ENCODE data around the gene CMKLR1. TPM values are rescaled to one million over a fixed set of nuclear protein-coding genes. Genes with fewer than 3 reads are reported as not detected.

Gene CMKLR1
- total and polyA plus RNA-seq, 2 donors (not counting 1 experiment from before 2014, with no cell fraction given) = 0.82 TPM; not detected in 1

- Histone ChIP-seq H3K36me3 (ENCODE audit: control insufficient read depth, insufficient read depth, low read length) (no peaks in the 10 kb centered on the region), H3K4me3 (replicated peaks in 1 of 4; ENCODE audit: control extremely low read depth in 1 of 4, insufficient read depth in 1 of 4, low read depth in 3 of 4, low read length in 4 of 4) (no peak overlapping the region), H3K79me2 (ENCODE audit: control insufficient read depth, insufficient read depth, low read length) (no peaks in the 10 kb centered on the region), H3K4me1 (ENCODE audit: control insufficient read depth, extremely low read depth, insufficient read depth, low read length) (no peaks in the 10 kb centered on the region), H3K9me3 (ENCODE audit: control insufficient read depth, insufficient read depth, low read depth, low read length) (no peaks in the 10 kb centered on the region), H3K4me2 (ENCODE audit: extremely low read depth, insufficient read depth, low read length) (no peak overlapping the region), H4K20me1 (ENCODE audit: control insufficient read depth, extremely low read depth, insufficient read depth, low read length) (no peaks in the 10 kb centered on the region), H3K9ac (ENCODE audit: insufficient read depth, low read length) (no peak overlapping the region), H3K27me3 (ENCODE audit: control insufficient read depth, insufficient read depth, low read length) (peaks cover 5% of the 10 kb centered on the region), H2AFZ (ENCODE audit: low read length) (no peak overlapping the region), H3K27ac (ENCODE audit: insufficient read depth, low read length) (no peak overlapping the region)
- DNase-seq (ENCODE audit: low read depth in 2 of 2) = no peak
- TF ChIP-seq CTCF (conservative IDR thresholded peaks at IDR 0.05 in 1 of 2, IDR thresholded peaks at IDR 0.05 in 1 of 2; ENCODE audit: low read depth in 1 of 2, low read length in 2 of 2) = no peak
Observed at GRCh38 chr12:108341854-108342847, 3.0 kb upstream of the CMKLR1 start.

- Histone ChIP-seq H3K9me3 (ENCODE audit: control insufficient read depth, insufficient read depth, low read depth, low read length) (no peaks in the 10 kb centered on the region), H3K9ac (ENCODE audit: insufficient read depth, low read length) (no peak overlapping the region), H3K4me2 (ENCODE audit: extremely low read depth, insufficient read depth, low read length) (no peak overlapping the region), H3K79me2 (ENCODE audit: control insufficient read depth, insufficient read depth, low read length) (no peaks in the 10 kb centered on the region), H3K27ac (ENCODE audit: insufficient read depth, low read length) (no peak overlapping the region), H3K4me1 (ENCODE audit: control insufficient read depth, extremely low read depth, insufficient read depth, low read length) (no peaks in the 10 kb centered on the region), H3K36me3 (ENCODE audit: control insufficient read depth, insufficient read depth, low read length) (no peaks in the 10 kb centered on the region), H3K27me3 (ENCODE audit: control insufficient read depth, insufficient read depth, low read length) (peaks cover 5% of the 10 kb centered on the region), H3K4me3 (replicated peaks in 1 of 4; ENCODE audit: control extremely low read depth in 1 of 4, insufficient read depth in 1 of 4, low read depth in 3 of 4, low read length in 4 of 4) (no peak overlapping the region), H4K20me1 (ENCODE audit: control insufficient read depth, extremely low read depth, insufficient read depth, low read length) (no peaks in the 10 kb centered on the region), H2AFZ (ENCODE audit: low read length) (no peak overlapping the region)
- no peak for DNase-seq (ENCODE audit: low read depth in 2 of 2)
- TF ChIP-seq CTCF (conservative IDR thresholded peaks at IDR 0.05 in 1 of 2, IDR thresholded peaks at IDR 0.05 in 1 of 2; ENCODE audit: low read depth in 1 of 2, low read length in 2 of 2) (no peak), EZH2 (IDR thresholded peaks at IDR 0.05; ENCODE audit: low read length, missing control alignments) (no peak)
Observed at GRCh38 chr12:108341356-108341755, 2.2 kb upstream of the CMKLR1 start.

- no peaks in the 10 kb centered on the region for H3K79me2 ChIP-seq (ENCODE audit: control insufficient read depth, insufficient read depth, low read length)
- H3K36me3 ChIP-seq (ENCODE audit: control insufficient read depth, insufficient read depth, low read length) = no peaks in the 10 kb centered on the region
- H3K27ac ChIP-seq (ENCODE audit: insufficient read depth, low read length) = no peak overlapping the region
- no peaks in the 10 kb centered on the region for H3K9me3 ChIP-seq (ENCODE audit: control insufficient read depth, insufficient read depth, low read depth, low read length)
- H3K27me3 ChIP-seq (ENCODE audit: control insufficient read depth, insufficient read depth, low read length) = peaks cover 5% of the 10 kb centered on the region
- no peak overlapping the region for H2AFZ ChIP-seq (ENCODE audit: low read length)
- H3K4me1 ChIP-seq (ENCODE audit: control insufficient read depth, extremely low read depth, insufficient read depth, low read length) = no peaks in the 10 kb centered on the region
- DNase-seq (ENCODE audit: low read depth in 2 of 2) = no peak
- no peak overlapping the region for H3K9ac ChIP-seq (ENCODE audit: insufficient read depth, low read length)
- no peaks in the 10 kb centered on the region for H4K20me1 ChIP-seq (ENCODE audit: control insufficient read depth, extremely low read depth, insufficient read depth, low read length)
- no peak overlapping the region for H3K4me2 ChIP-seq (ENCODE audit: extremely low read depth, insufficient read depth, low read length)
- no peak overlapping the region for H3K4me3 ChIP-seq (replicated peaks in 1 of 4; ENCODE audit: control extremely low read depth in 1 of 4, insufficient read depth in 1 of 4, low read depth in 3 of 4, low read length in 4 of 4)
- TF ChIP-seq CTCF (conservative IDR thresholded peaks at IDR 0.05 in 1 of 2, IDR thresholded peaks at IDR 0.05 in 1 of 2; ENCODE audit: low read depth in 1 of 2, low read length in 2 of 2) (no peak), EZH2 (IDR thresholded peaks at IDR 0.05; ENCODE audit: low read length, missing control alignments) (no peak)
Observed at GRCh38 chr12:108340037-108340436, 926 bp upstream of the CMKLR1 start.

Measured in fibroblast of lung (primary cell).